Measurements from ENCODE around the gene KIF14. TPM values are rescaled to one million over a fixed set of nuclear protein-coding genes. Genes with fewer than 3 reads are reported as not detected.
A peak's percentile ranks its signal among the peaks of the same experiment; 100 is the strongest.

The KIF14 gene
- total RNA-seq, 1 experiment from 2014 or later, result 39.7 TPM

DNA sequence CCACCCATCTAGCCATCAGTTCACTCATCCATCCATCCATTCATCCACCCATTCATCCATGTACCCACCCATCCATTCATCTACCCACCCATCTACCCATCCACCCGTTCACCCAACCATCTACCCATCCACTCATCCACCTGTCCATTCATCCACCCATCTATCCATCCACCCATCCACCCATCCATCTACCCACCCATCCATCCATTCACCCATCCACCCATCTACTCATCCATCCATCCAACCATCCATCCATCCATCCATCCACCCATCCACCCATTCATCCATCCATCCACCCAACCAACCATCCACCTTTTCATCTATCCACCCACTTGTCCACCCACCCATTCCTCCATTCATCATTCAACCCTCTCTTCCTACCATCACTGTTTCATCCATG, 80.3 kb downstream of the KIF14 start:
- CTCF ChIA-PET, result no interaction called here
- POLR2A ChIA-PET (ENCODE audit: low non-redundant PET), result no interaction called here

DNA sequence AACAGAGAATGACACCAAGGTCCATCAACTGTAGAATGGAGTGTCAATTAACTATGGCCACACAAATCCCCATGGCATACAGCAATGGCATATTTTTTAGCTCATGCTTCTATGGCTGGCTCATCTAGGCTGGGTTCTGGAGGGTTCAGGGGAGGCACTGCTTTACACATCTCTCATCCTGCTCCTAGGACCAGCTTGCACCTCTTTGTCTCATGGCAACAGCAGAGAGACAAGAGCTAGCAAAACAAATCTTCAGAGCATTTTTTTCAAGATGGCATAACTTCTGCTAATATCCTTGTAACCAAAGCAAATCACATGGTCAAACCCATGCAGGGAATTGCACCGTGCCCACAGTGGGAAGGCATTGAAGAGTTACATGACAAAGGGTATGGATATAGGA, 82.4 kb downstream of the KIF14 start:
- no TSS peak for BruUV-seq (replicated peaks)
- no peak for DNase-seq (ENCODE audit: low spot score)
- intact Hi-C loops (cut with micrococcal nuclease; ENCODE audit: unreplicated experiment), result no loop called here
- POLR2A ChIA-PET (ENCODE audit: low non-redundant PET), result no interaction called here
- Histone ChIP-seq H3K4me1 (ENCODE audit: insufficient read depth, low read length, poor library complexity, severe bottlenecking) (no peaks in the 10 kb centered on the region), H3K36me3 (ENCODE audit: insufficient read depth, low read length, poor library complexity, severe bottlenecking) (no peaks in the 10 kb centered on the region), H3K27ac (ENCODE audit: low read depth, low read length, poor library complexity, severe bottlenecking) (no peak overlapping the region), H3K27me3 (replicated peaks; ENCODE audit: insufficient read depth, low read depth, low read length, poor library complexity) (no peaks in the 10 kb centered on the region), H3K4me3 (ENCODE audit: low read depth, low read length, poor library complexity, severe bottlenecking) (no peak overlapping the region), H3K9me3 (ENCODE audit: low read depth, low read length, poor library complexity, severe bottlenecking) (no peaks in the 10 kb centered on the region)
- no peak for TF ChIP-seq EZH2 (IDR thresholded peaks at IDR 0.05; ENCODE audit: borderline replicate concordance, low read depth, low read length, poor library complexity, severe bottlenecking)
- TF ChIP-seq, protein P1, sequence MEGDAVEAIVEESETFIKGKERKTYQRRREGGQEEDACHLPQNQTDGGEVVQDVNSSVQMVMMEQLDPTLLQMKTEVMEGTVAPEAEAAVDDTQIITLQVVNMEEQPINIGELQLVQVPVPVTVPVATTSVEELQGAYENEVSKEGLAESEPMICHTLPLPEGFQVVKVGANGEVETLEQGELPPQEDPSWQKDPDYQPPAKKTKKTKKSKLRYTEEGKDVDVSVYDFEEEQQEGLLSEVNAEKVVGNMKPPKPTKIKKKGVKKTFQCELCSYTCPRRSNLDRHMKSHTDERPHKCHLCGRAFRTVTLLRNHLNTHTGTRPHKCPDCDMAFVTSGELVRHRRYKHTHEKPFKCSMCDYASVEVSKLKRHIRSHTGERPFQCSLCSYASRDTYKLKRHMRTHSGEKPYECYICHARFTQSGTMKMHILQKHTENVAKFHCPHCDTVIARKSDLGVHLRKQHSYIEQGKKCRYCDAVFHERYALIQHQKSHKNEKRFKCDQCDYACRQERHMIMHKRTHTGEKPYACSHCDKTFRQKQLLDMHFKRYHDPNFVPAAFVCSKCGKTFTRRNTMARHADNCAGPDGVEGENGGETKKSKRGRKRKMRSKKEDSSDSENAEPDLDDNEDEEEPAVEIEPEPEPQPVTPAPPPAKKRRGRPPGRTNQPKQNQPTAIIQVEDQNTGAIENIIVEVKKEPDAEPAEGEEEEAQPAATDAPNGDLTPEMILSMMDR (conservative IDR thresholded peaks at IDR 0.05; ENCODE audit: low read depth, low read length), result no peak
- CTCF ChIA-PET, result no interaction called here

More for the DNA sequence above, 80.3 kb downstream of the KIF14 start:
- H3K36me3 ChIP-seq (ENCODE audit: insufficient read depth, low read length, poor library complexity, severe bottlenecking), result no peaks in the 10 kb centered on the region
- no peaks in the 10 kb centered on the region for H3K4me1 ChIP-seq (ENCODE audit: insufficient read depth, low read length, poor library complexity, severe bottlenecking)
- no peak overlapping the region for H3K27ac ChIP-seq (ENCODE audit: low read depth, low read length, poor library complexity, severe bottlenecking)
- H3K4me3 ChIP-seq (ENCODE audit: low read depth, low read length, poor library complexity, severe bottlenecking), result no peak overlapping the region
- no peak for DNase-seq (ENCODE audit: low spot score)
- no peaks in the 10 kb centered on the region for H3K27me3 ChIP-seq (replicated peaks; ENCODE audit: insufficient read depth, low read depth, low read length, poor library complexity)
- intact Hi-C loops (cut with micrococcal nuclease; ENCODE audit: unreplicated experiment), result no loop called here
- no peak for TF ChIP-seq EZH2 (IDR thresholded peaks at IDR 0.05; ENCODE audit: borderline replicate concordance, low read depth, low read length, poor library complexity, severe bottlenecking)
- TF ChIP-seq, protein P1 (conservative IDR thresholded peaks at IDR 0.05; ENCODE audit: low read depth, low read length), result no peak
- BruUV-seq (replicated peaks), result no TSS peak
- H3K9me3 ChIP-seq (ENCODE audit: low read depth, low read length, poor library complexity, severe bottlenecking), result no peaks in the 10 kb centered on the region

DNA sequence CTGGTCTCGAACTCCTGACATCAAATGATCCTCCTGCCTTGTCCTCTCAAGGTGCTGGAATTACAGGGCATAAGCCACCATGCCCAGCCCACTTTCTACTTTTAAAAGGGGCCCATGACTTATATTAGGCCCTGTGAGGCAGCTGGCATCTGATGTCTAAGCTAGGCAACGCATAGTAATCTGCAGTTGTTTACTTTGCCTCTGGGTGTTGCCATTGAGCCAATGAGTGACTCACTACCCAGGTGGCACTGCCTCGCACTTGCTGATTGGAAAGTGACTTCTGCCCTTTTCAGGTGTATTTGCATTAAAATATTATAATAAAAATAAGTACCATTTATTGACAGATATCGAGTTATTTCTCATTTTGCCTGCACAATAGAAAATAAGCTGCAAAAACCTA, 84.9 kb downstream of the KIF14 start:
- H3K27ac ChIP-seq (ENCODE audit: low read depth, low read length, poor library complexity, severe bottlenecking), result no peak overlapping the region
- intact Hi-C loops (cut with micrococcal nuclease; ENCODE audit: unreplicated experiment), result no loop called here
- H3K36me3 ChIP-seq (ENCODE audit: insufficient read depth, low read length, poor library complexity, severe bottlenecking), result no peaks in the 10 kb centered on the region
- DNase-seq (ENCODE audit: low spot score), result peak; percentile 49
- no peak overlapping the region for H3K4me3 ChIP-seq (ENCODE audit: low read depth, low read length, poor library complexity, severe bottlenecking)
- no peak for TF ChIP-seq EZH2 (IDR thresholded peaks at IDR 0.05; ENCODE audit: borderline replicate concordance, low read depth, low read length, poor library complexity, severe bottlenecking)
- TF ChIP-seq, protein P1 (conservative IDR thresholded peaks at IDR 0.05; ENCODE audit: low read depth, low read length), result peak; percentile 56
- H3K9me3 ChIP-seq (ENCODE audit: low read depth, low read length, poor library complexity, severe bottlenecking), result no peaks in the 10 kb centered on the region
- POLR2A ChIA-PET (ENCODE audit: low non-redundant PET), result no interaction called here
- no peaks in the 10 kb centered on the region for H3K4me1 ChIP-seq (ENCODE audit: insufficient read depth, low read length, poor library complexity, severe bottlenecking)
- BruUV-seq (replicated peaks), result no TSS peak
- H3K27me3 ChIP-seq (replicated peaks; ENCODE audit: insufficient read depth, low read depth, low read length, poor library complexity), result no peaks in the 10 kb centered on the region
- CTCF ChIA-PET, result interaction anchor here (1.0 kb wide), 1 partner anchor 8 kb away, joined by 3 read pairs; no protein-coding TSS in a partner anchor
